ENCODE data around the gene ADCYAP1R1.
A peak's percentile ranks its signal among the peaks of the same experiment; 100 is the strongest.

Gene ADCYAP1R1

DNA sequence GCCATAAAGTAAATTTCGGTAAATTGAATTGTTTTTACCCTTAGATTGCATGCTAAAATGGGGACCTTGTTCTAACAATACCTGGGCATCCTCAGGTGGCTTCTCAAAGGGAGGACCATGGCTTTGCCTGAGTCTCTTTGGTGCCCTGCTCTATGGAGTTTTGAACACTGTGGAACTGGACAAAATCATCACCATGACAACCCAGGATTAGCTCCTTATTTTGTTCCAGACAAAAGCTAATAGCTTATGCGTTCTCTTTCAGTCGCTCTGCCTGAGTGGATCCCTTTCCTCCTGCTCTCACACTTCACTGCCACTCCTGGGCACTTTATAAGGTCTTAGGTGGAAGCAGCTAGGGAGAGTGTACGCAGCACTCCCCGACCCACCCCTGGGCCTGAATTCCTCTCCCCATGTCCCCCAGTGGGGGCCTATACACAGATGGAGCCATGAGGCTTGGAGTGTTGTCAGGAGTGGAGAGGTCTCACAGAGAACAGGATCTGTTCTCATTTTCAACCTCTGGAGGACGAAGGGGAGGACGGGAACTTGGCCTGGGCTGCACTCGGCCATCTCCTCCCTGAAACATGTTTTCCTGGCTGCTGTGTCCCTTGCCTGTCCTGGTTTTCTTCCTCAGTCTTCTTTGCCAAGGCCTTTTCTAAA, 19.0 kb downstream of the ADCYAP1R1 start:
- Histone ChIP-seq H2BK15ac (ENCODE audit: low read length) (no peak overlapping the region), H4K8ac (ENCODE audit: low read depth, low read length) (no peak overlapping the region), H3K79me1 (ENCODE audit: low read depth, low read length) (no peaks in the 10 kb centered on the region), H2BK5ac (ENCODE audit: low read length) (no peak overlapping the region), H3K9ac (ENCODE audit: low read depth, low read length, poor library complexity) (no peak overlapping the region), H2AFZ (ENCODE audit: low read length) (no peak overlapping the region), H4K91ac (ENCODE audit: low read depth, low read length, poor library complexity) (no peak overlapping the region), H3K23ac (ENCODE audit: low read depth, low read length, poor library complexity) (no peak overlapping the region), H3K4ac (ENCODE audit: low read length) (no peak overlapping the region), H2AK5ac (ENCODE audit: low read depth, low read length) (no peak overlapping the region), H3K9me3 (replicated peaks in 1 of 2; ENCODE audit: control insufficient read depth in 2 of 2, insufficient read depth in 1 of 2, low read depth in 1 of 2, low read length in 2 of 2) (peaks cover 0 to 3% of the 10 kb centered on the region in 2 donors), H3K4me2 (ENCODE audit: insufficient read depth, low read length, poor library complexity, severe bottlenecking) (no peak overlapping the region), H3K36me3 (replicated peaks in 1 of 2; ENCODE audit: control insufficient read depth in 2 of 2, insufficient read depth in 2 of 2, low read length in 2 of 2) (no peaks in the 10 kb centered on the region), H3K18ac (ENCODE audit: low read length) (peak overlapping the region; percentile 42), H2BK120ac (ENCODE audit: low read depth, low read length) (no peak overlapping the region), H3K27me3 (ENCODE audit: control insufficient read depth in 3 of 3, insufficient read depth in 3 of 3, low read depth in 1 of 3, low read length in 3 of 3) (no peaks in the 10 kb centered on the region), H3K27ac (replicated peaks; ENCODE audit: low read length) (no peak overlapping the region), H3K4me3 (ENCODE audit: low read length in 2 of 2) (no peak overlapping the region), H2BK12ac (ENCODE audit: low read length) (no peak overlapping the region), H3K4me1 (ENCODE audit: control insufficient read depth in 2 of 2, insufficient read depth in 1 of 2, low read depth in 1 of 2, low read length in 2 of 2) (peaks cover 0 to 10% of the 10 kb centered on the region in 2 donors), H3K14ac (ENCODE audit: low read length) (no peak overlapping the region)
- no CpG with 5 or more reads among the region's 8 CpGs for WGBS, 2 donors (ENCODE audit: extremely low coverage in 2 of 2, insufficient read length in 2 of 2, insufficient replicate concordance in 1 of 2)
- DNase-seq (ENCODE audit: low spot score), result no peak

DNA sequence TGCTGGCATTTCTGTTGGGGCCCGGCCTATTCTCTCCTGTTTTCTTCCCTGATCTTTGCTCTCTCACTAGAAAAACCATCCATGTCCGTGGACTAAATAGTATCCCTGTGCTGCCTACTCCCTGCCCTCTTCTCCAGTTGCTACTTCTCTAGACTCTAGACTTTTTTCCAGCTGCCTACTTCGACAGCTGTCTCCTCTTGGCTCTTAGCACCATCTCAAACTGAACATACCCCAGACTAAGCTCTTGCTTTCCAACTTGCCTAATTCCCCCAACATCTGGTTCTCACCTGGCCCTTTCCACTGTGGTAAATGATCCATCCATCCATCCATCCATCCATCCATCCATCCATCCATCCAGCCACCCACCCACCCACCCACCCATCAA, 19.5 kb downstream of the ADCYAP1R1 start:
- Histone ChIP-seq H4K8ac (ENCODE audit: low read depth, low read length) (no peak overlapping the region), H2BK5ac (ENCODE audit: low read length) (no peak overlapping the region), H2BK120ac (ENCODE audit: low read depth, low read length) (no peak overlapping the region), H3K4me2 (ENCODE audit: insufficient read depth, low read length, poor library complexity, severe bottlenecking) (no peak overlapping the region), H2AFZ (ENCODE audit: low read length) (no peak overlapping the region), H2AK5ac (ENCODE audit: low read depth, low read length) (no peak overlapping the region), H3K18ac (ENCODE audit: low read length) (peak overlapping the region; percentile 42), H3K23ac (ENCODE audit: low read depth, low read length, poor library complexity) (no peak overlapping the region), H4K91ac (ENCODE audit: low read depth, low read length, poor library complexity) (no peak overlapping the region), H3K4me1 (ENCODE audit: control insufficient read depth in 2 of 2, insufficient read depth in 1 of 2, low read depth in 1 of 2, low read length in 2 of 2) (peaks cover 0 to 10% of the 10 kb centered on the region in 2 donors), H3K36me3 (replicated peaks in 1 of 2; ENCODE audit: control insufficient read depth in 2 of 2, insufficient read depth in 2 of 2, low read length in 2 of 2) (no peaks in the 10 kb centered on the region), H3K9me3 (replicated peaks in 1 of 2; ENCODE audit: control insufficient read depth in 2 of 2, insufficient read depth in 1 of 2, low read depth in 1 of 2, low read length in 2 of 2) (peaks cover 0 to 3% of the 10 kb centered on the region in 2 donors), H3K4me3 (ENCODE audit: low read length in 2 of 2) (no peak overlapping the region), H3K14ac (ENCODE audit: low read length) (no peak overlapping the region), H3K9ac (ENCODE audit: low read depth, low read length, poor library complexity) (no peak overlapping the region), H3K79me1 (ENCODE audit: low read depth, low read length) (no peaks in the 10 kb centered on the region), H2BK15ac (ENCODE audit: low read length) (no peak overlapping the region), H3K27ac (replicated peaks; ENCODE audit: low read length) (no peak overlapping the region), H3K27me3 (ENCODE audit: control insufficient read depth in 3 of 3, insufficient read depth in 3 of 3, low read depth in 1 of 3, low read length in 3 of 3) (no peaks in the 10 kb centered on the region), H3K4ac (ENCODE audit: low read length) (no peak overlapping the region), H2BK12ac (ENCODE audit: low read length) (no peak overlapping the region)
- DNase-seq (ENCODE audit: low spot score), result no peak
- no CpG with 5 or more reads among the region's 3 CpGs for WGBS, 2 donors (ENCODE audit: extremely low coverage in 2 of 2, insufficient read length in 2 of 2, insufficient replicate concordance in 1 of 2)

DNA sequence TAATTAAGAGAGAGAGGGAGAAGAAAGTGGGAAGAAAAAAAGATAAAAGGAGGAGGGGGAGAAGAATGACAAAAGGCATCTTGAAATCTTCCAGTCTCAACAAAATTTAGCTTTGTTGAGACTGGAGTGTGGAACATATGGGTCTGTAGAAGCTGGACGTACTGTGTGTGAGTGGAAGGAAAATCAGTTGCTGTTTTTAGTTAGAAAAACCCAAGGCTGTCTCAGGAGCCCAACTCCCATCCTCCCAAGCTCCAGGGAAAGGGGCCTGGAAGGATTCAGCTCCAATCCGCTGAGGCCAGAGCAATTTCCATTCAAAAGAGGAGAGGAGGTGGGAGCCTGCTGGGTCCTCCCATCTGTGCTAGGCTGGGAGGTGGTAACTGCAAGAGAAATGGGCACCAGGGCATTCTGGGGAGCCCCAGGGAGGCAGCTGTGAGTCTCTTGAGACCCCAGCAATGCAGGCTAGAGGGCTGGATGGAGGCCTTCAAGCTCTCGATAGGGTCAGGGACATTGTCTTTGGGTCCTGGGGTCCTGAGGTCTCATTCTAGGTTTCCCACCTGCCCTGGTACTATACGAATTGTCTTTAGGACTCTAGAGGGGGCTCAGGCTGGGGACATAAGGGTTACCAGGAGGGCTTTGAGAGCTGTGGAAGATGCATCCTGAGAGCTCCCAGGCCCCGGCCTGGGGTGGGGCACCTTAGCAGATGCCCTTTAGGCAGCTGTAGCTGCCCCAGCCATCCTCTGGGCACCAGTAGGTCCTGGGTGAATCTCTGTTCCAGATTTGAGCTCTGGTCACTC, 21.4 kb downstream of the ADCYAP1R1 start:
- Histone ChIP-seq H3K9me3 (replicated peaks in 1 of 2; ENCODE audit: control insufficient read depth in 2 of 2, insufficient read depth in 1 of 2, low read depth in 1 of 2, low read length in 2 of 2) (peaks cover 0 to 11% of the 10 kb centered on the region in 2 donors), H3K9ac (ENCODE audit: low read depth, low read length, poor library complexity) (no peak overlapping the region), H3K18ac (ENCODE audit: low read length) (peak overlapping the region; percentile 21), H3K4ac (ENCODE audit: low read length) (no peak overlapping the region), H3K27me3 (ENCODE audit: control insufficient read depth in 3 of 3, insufficient read depth in 3 of 3, low read depth in 1 of 3, low read length in 3 of 3) (no peaks in the 10 kb centered on the region), H2BK120ac (ENCODE audit: low read depth, low read length) (no peak overlapping the region), H4K8ac (ENCODE audit: low read depth, low read length) (no peak overlapping the region), H2AK5ac (ENCODE audit: low read depth, low read length) (no peak overlapping the region), H2BK12ac (ENCODE audit: low read length) (no peak overlapping the region), H2BK15ac (ENCODE audit: low read length) (no peak overlapping the region), H3K4me2 (ENCODE audit: insufficient read depth, low read length, poor library complexity, severe bottlenecking) (no peak overlapping the region), H3K4me1 (ENCODE audit: control insufficient read depth in 2 of 2, insufficient read depth in 1 of 2, low read depth in 1 of 2, low read length in 2 of 2) (peaks cover 0 to 12% of the 10 kb centered on the region in 2 donors), H2BK5ac (ENCODE audit: low read length) (no peak overlapping the region), H3K14ac (ENCODE audit: low read length) (no peak overlapping the region), H2AFZ (ENCODE audit: low read length) (no peak overlapping the region), H3K23ac (ENCODE audit: low read depth, low read length, poor library complexity) (no peak overlapping the region), H3K79me1 (ENCODE audit: low read depth, low read length) (peaks cover 3% of the 10 kb centered on the region), H4K91ac (ENCODE audit: low read depth, low read length, poor library complexity) (no peak overlapping the region), H3K4me3 (ENCODE audit: low read length in 2 of 2) (no peak overlapping the region), H3K27ac (replicated peaks; ENCODE audit: low read length) (no peak overlapping the region), H3K36me3 (replicated peaks in 1 of 2; ENCODE audit: control insufficient read depth in 2 of 2, insufficient read depth in 2 of 2, low read length in 2 of 2) (peaks cover 0 to 3% of the 10 kb centered on the region in 2 donors)
- WGBS, 2 donors (ENCODE audit: extremely low coverage in 2 of 2, insufficient read length in 2 of 2, insufficient replicate concordance in 1 of 2), result no CpG with 5 or more reads among the region's 5 CpGs
- DNase-seq (ENCODE audit: low spot score), result no peak

DNA sequence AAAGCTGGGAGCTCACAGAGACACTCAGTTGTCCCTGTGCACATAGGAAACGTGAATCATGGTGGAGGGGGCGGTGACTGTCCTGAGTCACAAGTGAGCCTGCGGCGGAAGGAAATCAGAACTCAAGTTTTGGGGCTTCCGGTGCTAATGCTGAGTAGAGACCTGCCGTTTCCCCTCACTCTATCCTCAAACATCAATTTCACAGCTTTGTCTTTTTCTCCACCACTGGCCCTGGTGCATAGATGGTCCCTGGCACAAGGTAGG, 21.9 kb downstream of the ADCYAP1R1 start:
- H3K27ac ChIP-seq (replicated peaks; ENCODE audit: low read length), result no peak overlapping the region
- H3K79me1 ChIP-seq (ENCODE audit: low read depth, low read length), result peaks cover 3% of the 10 kb centered on the region
- no peak overlapping the region for H3K18ac ChIP-seq (ENCODE audit: low read length)
- H2AK5ac ChIP-seq (ENCODE audit: low read depth, low read length), result no peak overlapping the region
- no peak overlapping the region for H4K8ac ChIP-seq (ENCODE audit: low read depth, low read length)
- no peak overlapping the region for H3K9ac ChIP-seq (ENCODE audit: low read depth, low read length, poor library complexity)
- no peak overlapping the region for H3K4ac ChIP-seq (ENCODE audit: low read length)
- no peaks in the 10 kb centered on the region for H3K27me3 ChIP-seq (ENCODE audit: control insufficient read depth in 3 of 3, insufficient read depth in 3 of 3, low read depth in 1 of 3, low read length in 3 of 3)
- H3K36me3 ChIP-seq (replicated peaks in 1 of 2; ENCODE audit: control insufficient read depth in 2 of 2, insufficient read depth in 2 of 2, low read length in 2 of 2), result peaks cover 0 to 3% of the 10 kb centered on the region in 2 donors
- H3K9me3 ChIP-seq (replicated peaks in 1 of 2; ENCODE audit: control insufficient read depth in 2 of 2, insufficient read depth in 1 of 2, low read depth in 1 of 2, low read length in 2 of 2), result peaks cover 0 to 11% of the 10 kb centered on the region in 2 donors
- no peak overlapping the region for H3K23ac ChIP-seq (ENCODE audit: low read depth, low read length, poor library complexity)
- H3K4me2 ChIP-seq (ENCODE audit: insufficient read depth, low read length, poor library complexity, severe bottlenecking), result no peak overlapping the region
- WGBS, 2 donors (ENCODE audit: extremely low coverage in 2 of 2, insufficient read length in 2 of 2, insufficient replicate concordance in 1 of 2), result no CpG with 5 or more reads among the region's 6 CpGs
- H3K14ac ChIP-seq (ENCODE audit: low read length), result peak overlapping the region; percentile 48
- H2BK5ac ChIP-seq (ENCODE audit: low read length), result no peak overlapping the region
- no peak overlapping the region for H2AFZ ChIP-seq (ENCODE audit: low read length)
- peaks cover 0 to 12% of the 10 kb centered on the region in 2 donors for H3K4me1 ChIP-seq (ENCODE audit: control insufficient read depth in 2 of 2, insufficient read depth in 1 of 2, low read depth in 1 of 2, low read length in 2 of 2)
- DNase-seq (ENCODE audit: low spot score), result no peak
- no peak overlapping the region for H3K4me3 ChIP-seq (ENCODE audit: low read length in 2 of 2)
- H2BK120ac ChIP-seq (ENCODE audit: low read depth, low read length), result no peak overlapping the region
- peak overlapping the region; percentile 33 for H4K91ac ChIP-seq (ENCODE audit: low read depth, low read length, poor library complexity)
- H2BK15ac ChIP-seq (ENCODE audit: low read length), result no peak overlapping the region
- no peak overlapping the region for H2BK12ac ChIP-seq (ENCODE audit: low read length)

All from neuronal stem cell (in vitro differentiated cells).